Measurements from ENCODE around the gene C1QL4. TPM values are rescaled to one million over a fixed set of nuclear protein-coding genes. Genes with fewer than 3 reads are reported as not detected.

The C1QL4 gene
- polyA plus RNA-seq, 3 donors = not detected

DNA sequence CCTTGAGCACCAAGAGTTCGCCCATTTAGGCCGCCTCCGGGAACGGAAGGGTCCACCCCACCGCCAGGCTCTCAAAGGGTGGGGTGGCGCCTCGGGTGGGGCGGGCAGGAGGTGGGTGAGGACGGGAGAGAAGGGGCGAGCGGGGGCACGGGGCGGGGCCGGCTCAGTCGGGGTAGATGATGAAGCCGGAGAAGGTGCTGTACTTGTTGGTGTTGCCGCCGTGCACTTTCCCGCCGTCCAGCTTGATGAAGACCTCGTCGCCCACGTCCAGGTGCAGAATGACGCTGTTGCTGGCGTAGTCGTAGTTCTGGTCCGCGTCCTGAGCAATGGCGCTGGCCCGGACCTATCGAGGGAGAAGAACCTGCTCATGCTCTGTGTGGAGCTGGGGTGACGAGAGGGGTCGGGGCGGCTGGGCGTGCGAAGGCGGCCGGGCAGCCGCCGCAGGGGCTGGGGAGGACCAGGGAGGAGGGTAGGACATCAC, 4.1 kb downstream of the C1QL4 start:
- Mint-ChIP-seq H3K4me1 (peaks cover 33% of the 10 kb centered on the region), H3K9me3 (peaks cover 0 to 21% (median 11%) of the 10 kb centered on the region in 7 donors), H3K36me3 (peaks cover 47 to 51% of the 10 kb centered on the region in 2 donors), H3K4me3 (peak overlapping the region; percentile 63 to 84), H3K27me3 (ENCODE audit: low read depth in 3 of 3) (peaks cover 60 to 73% (median 61%) of the 10 kb centered on the region in 3 donors), H3K27ac (peak overlapping the region in 1 of 7 donors; percentile 12)
- TF ChIP-seq CTCF (IDR thresholded peaks at IDR 0.05) = no peak
- intact Hi-C loops (cut with micrococcal nuclease) = no loop called here
- Histone ChIP-seq H3K4me3 (replicated peaks in 1 of 3; ENCODE audit: low read depth in 2 of 3, low read length in 3 of 3) (no peak overlapping the region), H2AFZ (ENCODE audit: insufficient read depth, low read depth, low read length, poor library complexity, severe bottlenecking) (peak overlapping the region; percentile 50), H3K9me3 (replicated peaks in 1 of 2; ENCODE audit: control insufficient read depth in 1 of 2, insufficient read depth in 1 of 2, low read length in 2 of 2) (peaks cover 0 to 17% of the 10 kb centered on the region in 2 donors), H3K9ac (ENCODE audit: insufficient read depth, low read length, poor library complexity, severe bottlenecking) (no peak overlapping the region), H3K4me2 (replicated peaks; ENCODE audit: extremely low read depth, low read length, poor library complexity, severe bottlenecking) (peak overlapping the region; percentile 54), H3K4me1 (ENCODE audit: control insufficient read depth in 1 of 2, insufficient read depth in 2 of 2, low read length in 2 of 2) (peaks cover 11 to 22% of the 10 kb centered on the region in 2 donors), H3K79me2 (ENCODE audit: insufficient read depth, low read length) (no peaks in the 10 kb centered on the region), H3K27ac (ENCODE audit: low read depth in 1 of 2, low read length in 2 of 2) (no peak overlapping the region), H3K36me3 (replicated peaks in 1 of 2; ENCODE audit: control insufficient read depth in 1 of 2, insufficient read depth in 2 of 2, low read length in 2 of 2) (peaks cover 15 to 33% of the 10 kb centered on the region in 2 donors), H3K27me3 (ENCODE audit: control insufficient read depth in 2 of 2, insufficient read depth in 2 of 2, low read length in 2 of 2) (peaks cover 53 to 60% of the 10 kb centered on the region in 2 donors), H4K20me1 (ENCODE audit: insufficient read depth, low read length) (no peaks in the 10 kb centered on the region)
- 16% methylated on average over 38 of the region's 40 CpGs for WGBS (ENCODE audit: insufficient coverage)
- no peak for DNase-seq

GRCh38 chr12:49332441-49332861, 4.5 kb downstream of the C1QL4 start:
- peaks cover 0 to 17% (median 11%) of the 10 kb centered on the region in 7 donors for H3K9me3 Mint-ChIP-seq
- Histone ChIP-seq H3K9ac (ENCODE audit: insufficient read depth, low read length, poor library complexity, severe bottlenecking) (no peak overlapping the region), H2AFZ (ENCODE audit: insufficient read depth, low read depth, low read length, poor library complexity, severe bottlenecking) (no peak overlapping the region), H3K9me3 (replicated peaks in 1 of 2; ENCODE audit: control insufficient read depth in 1 of 2, insufficient read depth in 1 of 2, low read length in 2 of 2) (peaks cover 0 to 12% of the 10 kb centered on the region in 2 donors), H3K4me1 (ENCODE audit: control insufficient read depth in 1 of 2, insufficient read depth in 2 of 2, low read length in 2 of 2) (peaks cover 11 to 19% of the 10 kb centered on the region in 2 donors), H3K4me2 (replicated peaks; ENCODE audit: extremely low read depth, low read length, poor library complexity, severe bottlenecking) (peak overlapping the region; percentile 54), H3K27ac (ENCODE audit: low read depth in 1 of 2, low read length in 2 of 2) (no peak overlapping the region), H3K4me3 (replicated peaks in 1 of 3; ENCODE audit: low read depth in 2 of 3, low read length in 3 of 3) (no peak overlapping the region), H4K20me1 (ENCODE audit: insufficient read depth, low read length) (no peaks in the 10 kb centered on the region), H3K36me3 (replicated peaks in 1 of 2; ENCODE audit: control insufficient read depth in 1 of 2, insufficient read depth in 2 of 2, low read length in 2 of 2) (peaks cover 16 to 38% of the 10 kb centered on the region in 2 donors), H3K79me2 (ENCODE audit: insufficient read depth, low read length) (no peaks in the 10 kb centered on the region), H3K27me3 (ENCODE audit: control insufficient read depth in 2 of 2, insufficient read depth in 2 of 2, low read length in 2 of 2) (peaks cover 48 to 55% of the 10 kb centered on the region in 2 donors)
- WGBS (ENCODE audit: insufficient coverage) = 88% methylated on average over 11 of the region's 17 CpGs
- peaks cover 55 to 69% (median 59%) of the 10 kb centered on the region in 3 donors for H3K27me3 Mint-ChIP-seq (ENCODE audit: low read depth in 3 of 3)
- H3K4me1 Mint-ChIP-seq = peaks cover 28% of the 10 kb centered on the region
- no peak for DNase-seq
- intact Hi-C loops (cut with micrococcal nuclease) = no loop called here
- H3K4me3 Mint-ChIP-seq = peak overlapping the region in 1 of 2 donors; percentile 81
- H3K27ac Mint-ChIP-seq = no peak overlapping the region
- H3K36me3 Mint-ChIP-seq = peaks cover 49 to 56% of the 10 kb centered on the region in 2 donors
- TF ChIP-seq CTCF (IDR thresholded peaks at IDR 0.05) = no peak

Data from CD14-positive monocyte (primary cell).